SK-N-MC (cell line): ENCODE data around the gene PCBP3.
"Not testable (repeated sequence)": the region's sequence is repeated elsewhere in the genome, so short reads cannot be mapped to it uniquely, and the experiment has no call there.

Experiments used
- DNase-seq: peaks from one replicate; pipeline ENCODE4 v3.0.0-alpha.2; 2011; ENCODE audit warnings: low read depth, low spot score
- H3K27ac ChIP-seq: fragments of 200-600 bp; sonication (generic); 2 replicates; pipeline ENCODE4 v1.5.1; 2016; ENCODE audit warnings: mixed run types
- H3K36me3 ChIP-seq: fragments of 200-600 bp; sonication (generic); 2 replicates; pipeline ENCODE4 v1.6.1; 2017; ENCODE audit warnings: antibody characterized with exemption, low read length, mixed read lengths; ENCODE audit not compliant: insufficient read depth
- H3K4me3 ChIP-seq: fragments of 200-600 bp; sonication (generic); 2 replicates; pipeline ENCODE4 v1.5.1; 2016
- H3K9ac ChIP-seq: fragments of 200-600 bp; sonication (generic); 2 replicates; pipeline ENCODE4 v1.8.0; 2017; ENCODE audit warnings: mixed run types, mixed read lengths; ENCODE audit not compliant: insufficient read length
- H3K9me3 ChIP-seq: fragments of 200-600 bp; sonication (generic); 2 replicates; pipeline ENCODE4 v1.6.1; 2017; ENCODE audit warnings: low read depth, mild to moderate bottlenecking, antibody characterized with exemption, low read length, moderate library complexity, mixed read lengths
- EZH2 ChIP-seq: fragments of 200-600 bp; sonication (generic); IDR thresholded peaks from one replicate; pipeline ENCODE4 v1.6.1; 2017; ENCODE audit warnings: antibody characterized with exemption
- FOXP2 ChIP-seq: optimal IDR thresholded peaks from 2 replicates; pipeline ENCODE3; 2011; ENCODE audit warnings: mild to moderate bottlenecking, moderate library complexity; ENCODE audit not compliant: insufficient read depth; ENCODE audit errors: extremely low read length, control extremely low read depth
- POLR2AphosphoS5 ChIP-seq: IDR thresholded peaks from 2 replicates; pipeline ENCODE4 v1.6.1; 2012; ENCODE audit warnings: mild to moderate bottlenecking, low read depth, low read length, borderline replicate concordance

The PCBP3 gene

DNA sequence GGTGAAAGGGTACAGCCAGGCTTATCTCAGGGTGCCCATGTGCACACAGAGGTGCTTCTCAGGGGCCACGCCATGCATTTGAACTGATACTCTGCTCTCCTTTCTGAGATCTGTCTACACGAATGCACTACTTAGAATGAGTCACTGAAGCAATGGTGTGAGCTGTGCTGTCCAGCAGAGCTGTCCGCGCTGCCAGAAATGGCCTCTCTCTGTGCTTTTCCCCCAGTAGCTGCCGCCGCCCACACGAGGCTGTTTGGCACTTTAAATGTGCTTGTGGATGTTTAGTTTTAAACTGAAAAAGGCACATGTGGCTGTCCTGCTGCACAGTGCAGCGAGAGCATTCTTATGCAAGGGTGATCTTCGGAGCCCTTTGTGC is 250.9 kb downstream of the PCBP3 start:
- no peak overlapping the region for H3K9ac ChIP-seq
- DNase-seq, result no peak
- no peaks in the 10 kb centered on the region for H3K36me3 ChIP-seq
- no peaks in the 10 kb centered on the region for H3K9me3 ChIP-seq
- no peak overlapping the region for H3K4me3 ChIP-seq
- H3K27ac ChIP-seq, result no peak overlapping the region
- TF ChIP-seq FOXP2 (no peak), POLR2AphosphoS5 (no peak), EZH2 (no peak)

DNA sequence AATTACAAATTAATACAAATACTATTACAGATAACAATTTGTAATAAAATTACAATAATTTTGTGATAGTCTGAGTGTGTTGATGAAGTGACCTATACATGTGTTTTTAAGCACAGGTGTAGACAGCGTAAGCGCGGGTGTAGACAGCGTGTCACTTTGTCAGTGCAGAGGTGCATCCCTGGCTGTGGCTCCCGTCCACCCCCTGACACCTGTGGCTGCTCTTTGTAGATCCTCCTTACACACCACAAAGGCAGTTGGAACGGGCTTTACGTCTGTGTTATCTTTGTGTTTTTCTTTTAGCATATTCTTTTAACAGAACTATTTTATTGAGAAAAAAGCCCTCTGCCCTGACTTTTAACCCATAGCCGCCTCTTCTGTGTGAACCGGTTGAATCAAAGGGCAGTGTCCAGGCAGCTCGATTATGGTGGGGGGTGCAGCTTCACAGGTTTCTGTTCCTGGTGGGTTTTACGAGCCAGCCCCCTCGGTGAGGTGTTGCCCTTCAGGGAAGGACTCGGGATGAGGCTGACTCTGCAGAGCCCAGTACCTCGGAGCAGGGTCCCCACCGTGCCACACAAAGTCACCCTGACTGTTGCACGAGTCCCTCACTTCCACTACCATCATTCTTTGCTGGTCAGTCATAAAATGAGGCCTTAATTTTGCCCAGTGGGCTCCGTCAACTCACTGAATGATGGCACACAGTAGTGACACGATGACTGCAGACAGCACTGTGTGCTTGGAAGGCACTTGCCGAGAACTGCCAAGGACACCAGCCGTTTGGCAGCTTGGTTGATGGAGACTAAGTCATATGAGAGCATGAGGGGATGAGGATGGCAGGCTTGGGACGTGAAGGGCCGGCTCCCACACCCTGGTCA is 251.6 kb downstream of the PCBP3 start:
- H3K36me3 ChIP-seq, result no peaks in the 10 kb centered on the region
- H3K9me3 ChIP-seq, result no peaks in the 10 kb centered on the region
- no peak for TF ChIP-seq FOXP2
- TF ChIP-seq EZH2, result no peak
- TF ChIP-seq POLR2AphosphoS5, result no peak
- H3K4me3 ChIP-seq, result no peak overlapping the region
- no peak overlapping the region for H3K9ac ChIP-seq
- H3K27ac ChIP-seq, result no peak overlapping the region
- DNase-seq, result no peak

DNA sequence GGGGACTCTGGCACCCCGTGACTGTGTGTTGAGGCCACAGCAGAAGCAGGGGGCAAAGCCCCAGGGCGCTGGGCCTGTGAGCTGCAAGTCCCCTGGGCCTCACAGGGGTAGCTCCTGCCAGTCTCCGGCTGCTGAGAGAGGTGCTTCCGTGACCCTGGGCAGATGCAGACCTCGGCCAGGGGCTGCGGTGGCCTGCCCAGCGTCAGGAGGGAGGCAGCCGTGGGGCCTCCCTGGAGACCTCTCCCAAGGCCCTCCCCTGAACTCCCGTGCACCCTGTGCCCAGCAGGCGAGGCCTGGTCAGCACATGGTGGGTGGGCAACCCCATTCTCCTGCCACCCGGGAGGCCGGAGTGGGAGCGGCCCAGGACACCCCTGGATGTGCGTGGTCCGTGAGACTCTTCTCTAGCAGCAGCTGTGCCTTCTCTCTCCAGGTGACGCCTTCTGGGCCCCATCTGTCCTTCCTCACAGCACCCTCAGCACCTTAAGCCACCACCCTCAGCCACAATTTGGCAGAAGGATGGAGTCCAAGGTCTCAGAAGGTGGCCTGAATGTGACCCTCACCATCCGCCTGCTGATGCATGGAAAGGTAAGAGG is 252.3 kb downstream of the PCBP3 start:
- no peak overlapping the region for H3K9ac ChIP-seq
- no peaks in the 10 kb centered on the region for H3K36me3 ChIP-seq
- TF ChIP-seq EZH2, result no peak
- no peak for TF ChIP-seq POLR2AphosphoS5
- H3K9me3 ChIP-seq, result no peaks in the 10 kb centered on the region
- DNase-seq, result no peak
- no peak overlapping the region for H3K4me3 ChIP-seq
- H3K27ac ChIP-seq, result no peak overlapping the region

GRCh38 chr21:45896431-45896830 is 252.9 kb downstream of the PCBP3 start:
- not testable (repeated sequence) for H3K4me3 ChIP-seq, H3K9ac ChIP-seq, DNase-seq, H3K9me3 ChIP-seq, H3K27ac ChIP-seq, H3K36me3 ChIP-seq

DNA sequence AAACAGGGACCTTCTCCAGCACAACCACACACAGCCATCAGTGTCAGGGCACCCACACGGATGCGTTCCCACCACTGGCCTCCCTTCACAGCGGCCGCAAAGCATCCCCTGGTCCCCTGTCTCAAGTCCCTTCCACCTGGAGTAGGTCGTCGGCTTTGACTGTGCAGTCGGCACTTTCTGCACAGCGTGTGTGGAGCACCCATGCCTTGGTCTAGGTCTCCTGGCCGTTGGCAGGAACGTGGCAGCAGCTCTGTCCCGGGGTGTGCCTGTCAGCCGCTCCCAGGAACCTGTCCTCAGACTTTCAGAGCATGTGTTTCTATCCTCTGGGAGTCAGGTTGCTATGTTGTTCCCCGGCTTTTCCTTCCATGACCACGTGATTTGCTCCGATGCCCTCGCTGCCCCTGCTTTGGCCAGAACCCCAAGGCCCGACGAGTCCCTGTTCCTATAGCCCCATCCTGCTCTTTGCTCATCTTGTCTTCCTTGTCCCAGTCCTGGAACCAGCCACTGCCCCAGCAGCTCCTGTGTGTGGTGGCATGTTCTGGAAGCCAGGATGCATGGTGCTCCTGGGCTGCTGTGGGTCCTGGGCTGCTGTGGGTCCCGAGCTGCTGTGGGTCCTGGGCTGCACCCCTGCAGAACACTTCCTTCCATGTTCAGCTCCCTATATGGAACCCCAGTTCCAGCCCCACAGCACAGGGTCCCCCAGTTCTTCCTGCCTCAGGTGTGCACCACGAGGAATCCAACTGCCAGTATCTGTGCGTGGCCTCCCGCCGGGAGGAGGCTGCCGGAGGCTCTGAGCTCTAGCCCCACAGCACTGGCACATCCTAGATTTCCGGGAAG is 253.9 kb downstream of the PCBP3 start:
- H3K9ac ChIP-seq, result no peak overlapping the region
- H3K36me3 ChIP-seq, result no peaks in the 10 kb centered on the region
- no peak for DNase-seq
- H3K9me3 ChIP-seq, result no peaks in the 10 kb centered on the region
- no peak overlapping the region for H3K27ac ChIP-seq
- TF ChIP-seq POLR2AphosphoS5 (no peak), FOXP2 (no peak), EZH2 (no peak)
- no peak overlapping the region for H3K4me3 ChIP-seq

GRCh38 chr21:45898028-45898350 is 254.5 kb downstream of the PCBP3 start:
- no peak overlapping the region for H3K4me3 ChIP-seq
- no peaks in the 10 kb centered on the region for H3K9me3 ChIP-seq
- H3K27ac ChIP-seq, result no peak overlapping the region
- DNase-seq, result no peak
- no peaks in the 10 kb centered on the region for H3K36me3 ChIP-seq
- H3K9ac ChIP-seq, result no peak overlapping the region
- TF ChIP-seq POLR2AphosphoS5 (no peak), FOXP2 (no peak), EZH2 (no peak)

GRCh38 chr21:45898781-45899180 is 255.3 kb downstream of the PCBP3 start:
- DNase-seq, result no peak
- Histone ChIP-seq H3K4me3 (no peak overlapping the region), H3K27ac (no peak overlapping the region), H3K9me3 (no peaks in the 10 kb centered on the region), H3K9ac (no peak overlapping the region), H3K36me3 (no peaks in the 10 kb centered on the region)
- no peak for TF ChIP-seq FOXP2
- TF ChIP-seq POLR2AphosphoS5, result no peak
- TF ChIP-seq EZH2, result no peak

GRCh38 chr21:45899317-45900033 is 255.9 kb downstream of the PCBP3 start:
- no peak overlapping the region for H3K4me3 ChIP-seq
- no peak for DNase-seq

More at GRCh38 chr21:45899317-45900033, 255.9 kb downstream of the PCBP3 start:
- Histone ChIP-seq H3K36me3 (no peaks in the 10 kb centered on the region), H3K9me3 (no peaks in the 10 kb centered on the region), H3K27ac (no peak overlapping the region), H3K9ac (no peak overlapping the region)
- no peak for TF ChIP-seq FOXP2
- TF ChIP-seq POLR2AphosphoS5, result no peak
- TF ChIP-seq EZH2, result no peak
